Measurements from ENCODE around the gene EOMES. TPM values are rescaled to one million over a fixed set of nuclear protein-coding genes. Genes with fewer than 3 reads are reported as not detected.

The EOMES gene
- total and polyA plus RNA-seq, 8 donors: 0.05 to 0.41 (median 0.26) TPM

GRCh38 chr3:27752926-27753325 is 30.8 kb upstream of the EOMES start:
- no peak for DNase-seq
- Histone ChIP-seq H3K27me3 (no peaks in the 10 kb centered on the region), H3K36me3 (no peaks in the 10 kb centered on the region), H3K4me1 (no peaks in the 10 kb centered on the region), H3K9me3 (no peaks in the 10 kb centered on the region), H3K4me3 (no peak overlapping the region), H3K27ac (no peak overlapping the region)
- no peak for ATAC-seq
- intact Hi-C loops (cut with DNase I): no loop called here
- 62 to 78% methylated on average over 1 of the region's 1 CpG for WGBS, 2 donors
- TF ChIP-seq, protein P1, sequence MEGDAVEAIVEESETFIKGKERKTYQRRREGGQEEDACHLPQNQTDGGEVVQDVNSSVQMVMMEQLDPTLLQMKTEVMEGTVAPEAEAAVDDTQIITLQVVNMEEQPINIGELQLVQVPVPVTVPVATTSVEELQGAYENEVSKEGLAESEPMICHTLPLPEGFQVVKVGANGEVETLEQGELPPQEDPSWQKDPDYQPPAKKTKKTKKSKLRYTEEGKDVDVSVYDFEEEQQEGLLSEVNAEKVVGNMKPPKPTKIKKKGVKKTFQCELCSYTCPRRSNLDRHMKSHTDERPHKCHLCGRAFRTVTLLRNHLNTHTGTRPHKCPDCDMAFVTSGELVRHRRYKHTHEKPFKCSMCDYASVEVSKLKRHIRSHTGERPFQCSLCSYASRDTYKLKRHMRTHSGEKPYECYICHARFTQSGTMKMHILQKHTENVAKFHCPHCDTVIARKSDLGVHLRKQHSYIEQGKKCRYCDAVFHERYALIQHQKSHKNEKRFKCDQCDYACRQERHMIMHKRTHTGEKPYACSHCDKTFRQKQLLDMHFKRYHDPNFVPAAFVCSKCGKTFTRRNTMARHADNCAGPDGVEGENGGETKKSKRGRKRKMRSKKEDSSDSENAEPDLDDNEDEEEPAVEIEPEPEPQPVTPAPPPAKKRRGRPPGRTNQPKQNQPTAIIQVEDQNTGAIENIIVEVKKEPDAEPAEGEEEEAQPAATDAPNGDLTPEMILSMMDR (IDR thresholded peaks at IDR 0.05): no peak
- FAIRE-seq: no peak

GRCh38 chr3:27749643-27750042 is 27.5 kb upstream of the EOMES start:
- ATAC-seq (no peak), DNase-seq (no peak), FAIRE-seq (no peak)
- Histone ChIP-seq H3K27ac (no peak overlapping the region), H3K27me3 (no peaks in the 10 kb centered on the region), H3K36me3 (no peaks in the 10 kb centered on the region), H3K9me3 (no peaks in the 10 kb centered on the region), H3K4me1 (no peaks in the 10 kb centered on the region), H3K4me3 (no peak overlapping the region)
- intact Hi-C loops (cut with DNase I): no loop called here
- WGBS, 2 donors: 37 to 46% methylated on average over 1 of the region's 1 CpG
- TF ChIP-seq, protein P1 (IDR thresholded peaks at IDR 0.05): no peak

DNA sequence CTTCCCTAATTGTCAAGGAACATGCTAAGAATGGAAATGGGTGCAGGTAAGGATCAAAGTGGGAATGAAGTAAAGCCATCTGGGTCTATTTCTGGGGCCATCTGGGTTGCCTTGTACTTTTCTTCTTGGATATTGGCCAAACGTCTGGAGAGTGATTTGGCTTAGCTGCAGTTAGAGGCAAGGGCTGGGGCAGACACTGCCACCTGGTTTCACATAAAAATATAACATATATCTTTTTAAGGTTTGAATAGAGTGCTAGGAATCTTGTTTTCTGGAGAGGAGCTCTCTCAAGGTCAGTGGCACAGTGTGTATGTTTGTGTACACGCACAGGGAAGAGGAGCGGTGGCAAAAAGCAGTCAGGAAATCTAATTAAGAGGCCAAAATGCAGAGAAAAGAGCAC is 24.7 kb upstream of the EOMES start:
- Histone ChIP-seq H3K36me3 (no peaks in the 10 kb centered on the region), H3K4me3 (no peak overlapping the region), H3K27ac (no peak overlapping the region), H3K9me3 (no peaks in the 10 kb centered on the region), H3K27me3 (peaks cover 0 to 3% (median 0%) of the 10 kb centered on the region in 4 donors), H3K4me1 (no peaks in the 10 kb centered on the region)
- TF ChIP-seq, protein P1 (IDR thresholded peaks at IDR 0.05): no peak
- intact Hi-C loops (cut with DNase I): no loop called here
- FAIRE-seq (no peak), DNase-seq (no peak), ATAC-seq (no peak)
- WGBS, 2 donors: 57 to 62% methylated on average over 3 of the region's 3 CpGs

DNA sequence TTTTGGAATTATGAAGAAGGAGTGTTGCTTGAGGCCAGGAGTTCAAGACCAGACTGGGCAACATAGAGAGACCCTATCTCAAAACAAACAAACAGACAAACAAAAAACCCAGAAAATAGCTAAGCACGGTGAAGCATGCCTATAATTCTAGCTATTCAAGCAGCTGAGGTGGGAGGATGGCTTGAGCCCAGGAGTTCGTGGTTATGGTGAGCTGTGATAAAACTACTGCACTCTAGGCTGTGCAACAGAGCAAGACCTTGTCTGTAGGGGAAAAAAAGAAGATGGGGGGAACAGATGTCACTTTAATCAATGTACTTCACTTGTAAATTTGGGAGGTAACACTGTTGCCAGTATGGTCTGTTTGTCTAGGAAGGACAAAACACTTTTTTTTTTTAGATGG is 18.7 kb upstream of the EOMES start:
- FAIRE-seq (no peak), DNase-seq (no peak), ATAC-seq (no peak)
- Histone ChIP-seq H3K9me3 (no peaks in the 10 kb centered on the region), H3K4me1 (no peaks in the 10 kb centered on the region), H3K36me3 (no peaks in the 10 kb centered on the region), H3K27ac (no peak overlapping the region), H3K27me3 (peaks cover 0 to 3% (median 0%) of the 10 kb centered on the region in 4 donors), H3K4me3 (no peak overlapping the region)
- intact Hi-C loops (cut with DNase I): no loop called here
- 44 to 64% methylated on average over 2 of the region's 2 CpGs for WGBS, 2 donors
- TF ChIP-seq, protein P1 (IDR thresholded peaks at IDR 0.05): no peak

DNA sequence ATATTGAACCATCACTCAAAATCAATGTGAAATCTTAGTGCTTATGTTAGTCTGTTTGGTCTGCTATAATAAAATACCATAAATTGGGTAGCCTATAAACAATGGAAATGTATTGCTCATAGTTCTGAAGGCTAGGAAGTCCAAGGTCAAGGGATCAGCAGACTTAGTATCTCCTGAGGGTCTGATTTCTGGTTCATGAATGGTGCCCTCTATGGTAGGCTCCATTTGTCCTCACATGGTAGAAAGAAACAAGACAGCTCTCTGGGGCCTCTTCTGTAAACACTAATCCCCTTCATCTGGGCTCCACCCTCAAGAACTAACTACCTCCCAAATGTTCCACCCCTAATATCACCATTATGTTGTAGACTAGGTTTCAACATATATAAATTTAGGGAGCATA is 15.0 kb upstream of the EOMES start:
- FAIRE-seq: no peak
- no peak for ATAC-seq
- TF ChIP-seq, protein P1 (IDR thresholded peaks at IDR 0.05): no peak
- intact Hi-C loops (cut with DNase I): no loop called here
- Histone ChIP-seq H3K4me1 (no peaks in the 10 kb centered on the region), H3K36me3 (no peaks in the 10 kb centered on the region), H3K4me3 (no peak overlapping the region), H3K9me3 (no peaks in the 10 kb centered on the region), H3K27me3 (no peaks in the 10 kb centered on the region), H3K27ac (no peak overlapping the region)
- no peak for DNase-seq

Data from pancreas (tissue), 10 donors.